Activated naive CD8-positive, alpha-beta T cell treated with anti-CD3 and anti-CD28 coated beads for 36 hours (primary cell): Measurements from ENCODE around the gene LYRM1. TPM values are rescaled to one million over a fixed set of nuclear protein-coding genes. Genes with fewer than 3 reads are reported as not detected.
A peak's percentile ranks its signal among the peaks of the same experiment; 100 is the strongest.

Source experiments
- DNase-seq: peaks from one replicate; pipeline ENCODE4 v3.0.0; 2021
- H3K27ac Mint-ChIP-seq: one replicate; pipeline ENCODE4 v1.8.0; 2022; ENCODE audit warnings: mild to moderate bottlenecking, moderate library complexity, mixed read lengths
- H3K27me3 Mint-ChIP-seq: one replicate; pipeline ENCODE4 v1.8.0; 2022; ENCODE audit warnings: mild to moderate bottlenecking, mixed read lengths
- H3K36me3 Mint-ChIP-seq: one replicate; pipeline ENCODE4 v1.8.0; 2021; ENCODE audit warnings: mild to moderate bottlenecking, mixed read lengths
- H3K4me1 Mint-ChIP-seq: one replicate; pipeline ENCODE4 v1.8.0; 2021; ENCODE audit warnings: mixed read lengths
- H3K4me3 Mint-ChIP-seq: one replicate; pipeline ENCODE4 v1.8.0; 2022; ENCODE audit warnings: mild to moderate bottlenecking, moderate library complexity, mixed read lengths
- H3K9me3 Mint-ChIP-seq: one replicate; pipeline ENCODE4 v1.8.0; 2022; ENCODE audit warnings: mixed read lengths
- total RNA-seq, 2 experiments: library from RNA; stranded (reverse); gene quantifications; one replicate each; pipeline ENCODE4 v1.2.3, GENCODE V29; 2021

LYRM1 gene
- total RNA-seq, 2 experiments from 2014 or later: 22.8 to 25.0 TPM

GRCh38 chr16:20883554-20884239 lies 16.9 kb upstream of the LYRM1 start:
- no peak overlapping the region for H3K4me3 Mint-ChIP-seq
- no peaks in the 10 kb centered on the region for H3K27me3 Mint-ChIP-seq
- peaks cover 17% of the 10 kb centered on the region for H3K36me3 Mint-ChIP-seq
- H3K4me1 Mint-ChIP-seq: peaks cover 29% of the 10 kb centered on the region
- no peaks in the 10 kb centered on the region for H3K9me3 Mint-ChIP-seq
- H3K27ac Mint-ChIP-seq: no peak overlapping the region
- DNase-seq: no peak

GRCh38 chr16:20884240-20884556 lies 16.4 kb upstream of the LYRM1 start:
- H3K27me3 Mint-ChIP-seq: no peaks in the 10 kb centered on the region
- H3K4me3 Mint-ChIP-seq: no peak overlapping the region
- H3K9me3 Mint-ChIP-seq: no peaks in the 10 kb centered on the region
- peaks cover 17% of the 10 kb centered on the region for H3K36me3 Mint-ChIP-seq
- peak; percentile 14 for DNase-seq
- H3K27ac Mint-ChIP-seq: no peak overlapping the region
- H3K4me1 Mint-ChIP-seq: peaks cover 24% of the 10 kb centered on the region

- Mint-ChIP-seq H3K36me3 (peaks cover 17% of the 10 kb centered on the region), H3K4me3 (no peak overlapping the region), H3K27me3 (no peaks in the 10 kb centered on the region), H3K4me1 (peaks cover 10% of the 10 kb centered on the region), H3K9me3 (no peaks in the 10 kb centered on the region), H3K27ac (no peak overlapping the region)
- DNase-seq: no peak
Measured at GRCh38 chr16:20886320-20886719, 14.3 kb upstream of the LYRM1 start.

- no peak overlapping the region for H3K4me3 Mint-ChIP-seq
- no peak overlapping the region for H3K27ac Mint-ChIP-seq
- no peaks in the 10 kb centered on the region for H3K27me3 Mint-ChIP-seq
- no peaks in the 10 kb centered on the region for H3K9me3 Mint-ChIP-seq
- H3K36me3 Mint-ChIP-seq: peaks cover 21% of the 10 kb centered on the region
- H3K4me1 Mint-ChIP-seq: peaks cover 8% of the 10 kb centered on the region
- no peak for DNase-seq
Measured at GRCh38 chr16:20887207-20887606, 13.4 kb upstream of the LYRM1 start.

GRCh38 chr16:20889625-20890275 lies 10.8 kb upstream of the LYRM1 start:
- DNase-seq: no peak
- Mint-ChIP-seq H3K9me3 (no peaks in the 10 kb centered on the region), H3K4me1 (no peaks in the 10 kb centered on the region), H3K4me3 (no peak overlapping the region), H3K27ac (no peak overlapping the region), H3K36me3 (peaks cover 16% of the 10 kb centered on the region), H3K27me3 (no peaks in the 10 kb centered on the region)

GRCh38 chr16:20894388-20894787 lies 6.2 kb upstream of the LYRM1 start:
- H3K4me3 Mint-ChIP-seq: no peak overlapping the region
- peaks cover 25% of the 10 kb centered on the region for H3K4me1 Mint-ChIP-seq
- H3K36me3 Mint-ChIP-seq: peaks cover 6% of the 10 kb centered on the region
- no peaks in the 10 kb centered on the region for H3K27me3 Mint-ChIP-seq
- H3K27ac Mint-ChIP-seq: no peak overlapping the region
- DNase-seq: no peak
- H3K9me3 Mint-ChIP-seq: no peaks in the 10 kb centered on the region

GRCh38 chr16:20897253-20897897 lies 3.2 kb upstream of the LYRM1 start:
- Mint-ChIP-seq H3K27ac (no peak overlapping the region), H3K4me1 (peaks cover 39% of the 10 kb centered on the region), H3K4me3 (no peak overlapping the region), H3K9me3 (peaks cover 3% of the 10 kb centered on the region), H3K36me3 (peaks cover 17% of the 10 kb centered on the region), H3K27me3 (no peaks in the 10 kb centered on the region)
- no peak for DNase-seq

- no peak overlapping the region for H3K27ac Mint-ChIP-seq
- H3K4me1 Mint-ChIP-seq: peaks cover 42% of the 10 kb centered on the region
- H3K27me3 Mint-ChIP-seq: no peaks in the 10 kb centered on the region
- DNase-seq: no peak
- H3K4me3 Mint-ChIP-seq: no peak overlapping the region
- H3K9me3 Mint-ChIP-seq: peaks cover 3% of the 10 kb centered on the region
- peaks cover 22% of the 10 kb centered on the region for H3K36me3 Mint-ChIP-seq
Measured at GRCh38 chr16:20897922-20898321, 2.6 kb upstream of the LYRM1 start.

- Mint-ChIP-seq H3K27me3 (no peaks in the 10 kb centered on the region), H3K27ac (peak overlapping the region; percentile 91), H3K9me3 (peaks cover 3% of the 10 kb centered on the region), H3K4me3 (peak overlapping the region; percentile 83), H3K4me1 (peaks cover 53% of the 10 kb centered on the region), H3K36me3 (peaks cover 31% of the 10 kb centered on the region)
- no peak for DNase-seq
Measured at GRCh38 chr16:20899071-20899470, 1.5 kb upstream of the LYRM1 start.

- DNase-seq: no peak
- Mint-ChIP-seq H3K4me3 (peak overlapping the region; percentile 83), H3K36me3 (peaks cover 35% of the 10 kb centered on the region)
Measured at GRCh38 chr16:20899477-20900298, 883 bp upstream of the LYRM1 start.

GRCh38 chr16:20901068-20901435 lies 481 bp downstream of the LYRM1 start:
- no peak for DNase-seq
- Mint-ChIP-seq H3K27me3 (no peaks in the 10 kb centered on the region), H3K9me3 (peaks cover 3% of the 10 kb centered on the region), H3K27ac (peak overlapping the region; percentile 91), H3K4me1 (peaks cover 66% of the 10 kb centered on the region), H3K36me3 (peaks cover 39% of the 10 kb centered on the region), H3K4me3 (peak overlapping the region; percentile 83)

More at GRCh38 chr16:20899477-20900298, 883 bp upstream of the LYRM1 start:
- Mint-ChIP-seq H3K27me3 (no peaks in the 10 kb centered on the region), H3K9me3 (peaks cover 3% of the 10 kb centered on the region), H3K4me1 (peaks cover 59% of the 10 kb centered on the region), H3K27ac (peak overlapping the region; percentile 91)

- peaks cover 3% of the 10 kb centered on the region for H3K9me3 Mint-ChIP-seq
- H3K36me3 Mint-ChIP-seq: peaks cover 44% of the 10 kb centered on the region
- H3K4me3 Mint-ChIP-seq: peak overlapping the region; percentile 83
- H3K27ac Mint-ChIP-seq: peak overlapping the region; percentile 91
- no peaks in the 10 kb centered on the region for H3K27me3 Mint-ChIP-seq
- H3K4me1 Mint-ChIP-seq: peaks cover 66% of the 10 kb centered on the region
- peak; percentile 27 for DNase-seq
Measured at GRCh38 chr16:20901436-20902112, 1.0 kb downstream of the LYRM1 start.

GRCh38 chr16:20902426-20902825 lies 1.9 kb downstream of the LYRM1 start:
- Mint-ChIP-seq H3K4me1 (peaks cover 62% of the 10 kb centered on the region), H3K4me3 (peak overlapping the region; percentile 83), H3K36me3 (peaks cover 45% of the 10 kb centered on the region), H3K27me3 (no peaks in the 10 kb centered on the region), H3K27ac (peak overlapping the region; percentile 91), H3K9me3 (peaks cover 3% of the 10 kb centered on the region)
- no peak for DNase-seq

GRCh38 chr16:20903116-20903898 lies 2.7 kb downstream of the LYRM1 start:
- Mint-ChIP-seq H3K27ac (peak overlapping the region; percentile 59), H3K36me3 (peaks cover 50% of the 10 kb centered on the region), H3K4me3 (peak overlapping the region; percentile 40)

More at GRCh38 chr16:20903116-20903898, 2.7 kb downstream of the LYRM1 start:
- no peaks in the 10 kb centered on the region for H3K27me3 Mint-ChIP-seq
- peaks cover 54% of the 10 kb centered on the region for H3K4me1 Mint-ChIP-seq
- H3K9me3 Mint-ChIP-seq: peaks cover 3% of the 10 kb centered on the region
- DNase-seq: no peak
